T-helper 1 cell treated with Interleukin-12 subunit alpha and Interleukin-12 subunit beta and Interleukin-4 antibody, amounts not matched to agents 30 μg/mL and 1 μg/mL, for 36 hours (primary cell): Measurements from ENCODE around the gene ADGB.

Source experiments
- H3K27ac Mint-ChIP-seq: one replicate; pipeline ENCODE4 v1.8.0; 2021; ENCODE audit warnings: mild to moderate bottlenecking, mixed read lengths
- H3K27me3 Mint-ChIP-seq: one replicate; pipeline ENCODE4 v1.8.0; 2021; ENCODE audit warnings: low read depth, mixed read lengths
- H3K36me3 Mint-ChIP-seq: one replicate; pipeline ENCODE4 v1.8.0; 2021; ENCODE audit warnings: low read depth, mixed read lengths
- H3K4me1 Mint-ChIP-seq: one replicate; pipeline ENCODE4 v1.8.0; 2021; ENCODE audit warnings: low read depth, mixed read lengths
- H3K4me3 Mint-ChIP-seq: one replicate; pipeline ENCODE4 v1.8.0; 2021; ENCODE audit warnings: mild to moderate bottlenecking, moderate library complexity, mixed read lengths
- H3K9me3 Mint-ChIP-seq: one replicate; pipeline ENCODE4 v1.8.0; 2021; ENCODE audit warnings: mixed read lengths

ADGB gene

DNA sequence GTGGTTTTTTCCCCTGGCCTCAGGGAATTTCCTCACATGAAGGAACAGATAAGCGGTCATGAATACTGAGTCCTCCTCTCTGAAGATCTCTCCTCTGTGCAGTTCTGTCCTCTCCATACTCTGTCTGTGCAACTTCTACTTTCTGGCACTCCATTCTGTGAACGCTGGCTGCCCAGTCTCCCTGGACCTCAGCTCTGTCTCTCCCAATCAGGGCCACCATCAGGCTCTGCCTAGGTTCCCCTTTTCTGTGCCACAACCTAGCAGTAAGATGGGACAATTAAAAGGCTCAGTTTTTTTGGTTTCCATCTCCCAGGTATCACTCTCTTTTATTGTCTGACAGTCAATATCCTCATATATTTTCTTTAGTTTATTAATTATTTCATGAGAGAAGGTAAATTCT is 4.8 kb upstream of the ADGB start:
- Mint-ChIP-seq H3K4me3 (no peak overlapping the region), H3K36me3 (no peaks in the 10 kb centered on the region), H3K27me3 (no peaks in the 10 kb centered on the region), H3K27ac (no peak overlapping the region), H3K4me1 (no peaks in the 10 kb centered on the region), H3K9me3 (no peaks in the 10 kb centered on the region)

DNA sequence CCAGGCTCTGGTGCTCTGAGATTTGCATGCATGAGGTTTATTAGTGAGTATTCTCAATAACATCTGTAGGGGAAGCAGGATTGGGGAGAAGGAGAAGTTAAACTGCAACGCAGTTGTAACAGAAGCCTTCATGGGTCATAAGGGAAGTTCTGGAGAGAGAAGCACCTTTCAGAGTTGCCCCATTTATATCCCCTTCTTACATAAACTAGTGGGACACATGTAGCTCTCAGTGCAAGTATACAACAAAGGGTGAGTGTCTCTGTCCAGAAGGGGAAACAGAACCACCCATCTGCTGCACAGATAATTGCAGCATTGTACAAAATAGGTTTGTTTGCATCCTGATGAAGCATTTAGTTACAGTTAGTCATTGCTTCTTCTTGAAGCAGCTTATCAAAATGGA is 4.3 kb upstream of the ADGB start:
- Mint-ChIP-seq H3K4me3 (no peak overlapping the region), H3K36me3 (no peaks in the 10 kb centered on the region), H3K4me1 (peaks cover 2% of the 10 kb centered on the region), H3K27me3 (no peaks in the 10 kb centered on the region), H3K27ac (no peak overlapping the region), H3K9me3 (no peaks in the 10 kb centered on the region)

DNA sequence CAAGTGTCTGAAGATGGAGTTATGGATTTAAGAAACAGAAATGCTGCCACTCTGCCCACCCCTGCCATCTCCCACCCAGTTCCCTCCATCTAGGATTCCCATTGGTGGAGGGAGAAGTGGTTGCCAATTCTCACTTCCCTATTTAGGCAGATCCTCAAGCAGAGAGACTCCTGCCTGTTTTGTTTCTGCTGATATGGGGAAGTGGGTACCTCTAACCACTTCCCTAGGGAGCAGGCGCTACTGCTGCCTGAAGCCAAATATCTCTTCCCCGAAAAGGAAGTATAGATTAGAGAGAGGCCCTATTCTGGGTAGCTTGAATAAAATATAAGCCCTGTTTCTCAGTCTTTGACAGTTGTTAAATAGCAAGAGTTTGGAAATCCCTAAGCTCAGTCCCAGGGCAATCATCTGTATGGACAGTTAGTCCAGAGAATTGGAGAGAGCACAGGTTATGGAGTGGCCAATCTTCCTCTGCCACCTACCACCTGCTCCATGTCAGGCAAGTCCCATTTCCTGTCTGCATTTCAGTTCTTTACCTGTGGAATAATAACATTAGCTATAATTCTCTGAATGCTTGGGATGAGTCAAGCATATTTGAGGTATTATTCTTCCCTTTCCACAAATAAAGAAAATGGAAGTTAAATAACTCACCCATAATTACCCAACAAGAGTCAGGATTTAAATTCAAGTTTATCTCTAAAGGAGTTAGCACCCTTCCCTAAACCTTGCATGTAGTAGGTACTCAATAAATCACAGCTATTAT is 2.6 kb upstream of the ADGB start:
- Mint-ChIP-seq H3K27me3 (no peaks in the 10 kb centered on the region), H3K27ac (no peak overlapping the region), H3K36me3 (no peaks in the 10 kb centered on the region), H3K4me3 (no peak overlapping the region), H3K9me3 (no peaks in the 10 kb centered on the region), H3K4me1 (peaks cover 2% of the 10 kb centered on the region)

DNA sequence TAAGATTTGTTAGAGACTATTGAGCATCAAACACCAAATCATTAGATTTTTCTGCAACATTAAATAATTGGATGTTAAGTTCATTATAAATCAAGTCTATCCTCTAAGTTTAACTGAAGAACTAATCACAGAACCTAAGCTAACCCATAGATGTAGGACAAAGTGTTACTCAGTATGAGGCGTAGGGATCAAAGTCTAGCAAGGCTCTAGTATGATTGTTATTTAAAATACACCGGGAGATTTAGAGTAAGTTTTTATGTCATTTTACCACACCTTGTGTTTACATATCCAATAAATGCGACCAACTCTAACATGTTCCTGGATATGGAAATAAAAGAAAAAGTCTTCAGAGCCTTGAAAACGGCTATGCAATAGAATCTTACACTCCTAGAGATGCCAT is 2.6 kb downstream of the ADGB start:
- Mint-ChIP-seq H3K9me3 (no peaks in the 10 kb centered on the region), H3K36me3 (no peaks in the 10 kb centered on the region), H3K27ac (no peak overlapping the region), H3K4me3 (no peak overlapping the region), H3K4me1 (peaks cover 2% of the 10 kb centered on the region), H3K27me3 (no peaks in the 10 kb centered on the region)

DNA sequence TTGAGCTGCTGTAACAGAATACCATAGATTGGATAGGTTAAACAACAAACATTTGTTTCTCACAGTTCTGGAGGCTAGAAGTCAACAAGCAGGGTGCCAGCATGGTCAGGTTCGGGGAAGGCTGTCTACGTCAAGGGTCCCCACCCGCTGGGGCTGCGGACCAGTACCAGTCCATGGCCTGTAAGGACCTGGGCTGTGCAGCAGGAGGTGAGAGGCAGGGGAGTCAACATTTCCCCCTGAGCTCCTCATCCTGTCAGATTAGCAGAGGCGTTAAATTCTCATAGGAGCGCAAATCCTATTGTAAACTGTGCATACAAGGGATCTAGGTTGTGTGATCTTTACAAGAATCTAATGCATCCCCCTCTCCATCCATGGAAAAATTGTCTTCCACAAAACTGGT is 3.8 kb downstream of the ADGB start:
- H3K9me3 Mint-ChIP-seq, result no peaks in the 10 kb centered on the region
- H3K4me3 Mint-ChIP-seq, result no peak overlapping the region
- H3K36me3 Mint-ChIP-seq, result no peaks in the 10 kb centered on the region
- H3K27me3 Mint-ChIP-seq, result no peaks in the 10 kb centered on the region
- H3K4me1 Mint-ChIP-seq, result peaks cover 2% of the 10 kb centered on the region
- no peak overlapping the region for H3K27ac Mint-ChIP-seq

DNA sequence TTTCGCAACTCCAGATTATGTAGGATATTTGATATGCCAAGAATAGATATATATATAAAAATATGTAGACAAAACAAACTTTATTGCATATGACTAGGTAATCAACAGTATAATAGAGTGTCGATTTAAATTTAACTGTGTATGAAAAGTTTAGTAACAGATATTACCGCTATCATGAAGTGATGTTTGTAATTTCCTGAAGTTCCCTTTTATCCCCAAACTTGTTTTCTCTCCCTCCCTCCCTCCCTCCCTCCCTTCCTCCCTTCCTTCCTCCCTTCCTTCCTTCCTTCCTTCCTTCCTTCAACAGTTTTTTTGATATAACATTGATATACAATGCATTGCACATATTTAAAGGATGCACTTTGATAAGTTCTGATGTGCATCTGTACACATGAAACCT is 15.2 kb downstream of the ADGB start:
- Mint-ChIP-seq H3K27me3 (no peaks in the 10 kb centered on the region), H3K4me3 (no peak overlapping the region), H3K9me3 (no peaks in the 10 kb centered on the region), H3K27ac (no peak overlapping the region), H3K36me3 (no peaks in the 10 kb centered on the region), H3K4me1 (no peaks in the 10 kb centered on the region)

DNA sequence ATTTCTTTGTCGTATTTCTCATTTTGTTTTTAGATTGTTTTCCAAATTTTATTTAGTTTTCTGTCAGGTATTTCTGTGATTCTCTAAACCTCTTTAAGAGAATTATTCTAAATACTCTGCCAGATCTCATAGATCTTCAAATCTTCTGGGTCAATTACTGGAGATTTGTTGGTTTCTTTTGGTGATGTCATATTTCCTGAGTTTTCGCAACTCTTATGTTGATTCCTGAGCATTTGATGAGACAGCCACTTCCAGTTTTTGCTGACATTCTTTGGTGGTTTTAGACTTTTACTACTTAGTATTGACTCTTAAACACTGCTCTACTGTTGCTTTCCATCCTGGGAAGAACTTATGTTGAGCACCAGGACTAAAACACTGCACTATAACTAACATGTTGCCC is 21.9 kb downstream of the ADGB start:
- H3K27ac Mint-ChIP-seq, result no peak overlapping the region
- no peaks in the 10 kb centered on the region for H3K4me1 Mint-ChIP-seq
- H3K9me3 Mint-ChIP-seq, result no peaks in the 10 kb centered on the region
- H3K36me3 Mint-ChIP-seq, result no peaks in the 10 kb centered on the region
- H3K27me3 Mint-ChIP-seq, result no peaks in the 10 kb centered on the region
- H3K4me3 Mint-ChIP-seq, result no peak overlapping the region

DNA sequence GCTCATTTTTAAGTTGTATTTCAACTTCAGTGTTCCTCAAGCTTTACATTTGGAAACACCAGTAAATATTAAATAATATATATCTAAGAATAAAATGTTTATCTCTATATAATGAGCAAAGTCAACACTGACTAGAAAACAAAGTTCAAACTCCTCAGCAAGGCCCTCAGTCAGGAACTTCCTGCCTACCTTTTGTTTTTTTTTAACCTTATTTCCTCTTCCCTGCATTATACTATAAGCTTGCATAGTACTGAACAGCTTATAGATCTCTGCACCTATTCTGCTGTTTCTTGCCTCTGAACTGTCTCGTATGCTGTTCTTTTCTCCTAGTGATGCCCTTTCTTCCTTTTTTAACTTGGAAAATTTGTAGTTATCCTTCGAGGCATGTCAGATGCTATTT is 29.6 kb downstream of the ADGB start:
- no peaks in the 10 kb centered on the region for H3K9me3 Mint-ChIP-seq
- H3K4me3 Mint-ChIP-seq, result no peak overlapping the region
- no peaks in the 10 kb centered on the region for H3K36me3 Mint-ChIP-seq
- H3K27me3 Mint-ChIP-seq, result no peaks in the 10 kb centered on the region
- H3K27ac Mint-ChIP-seq, result no peak overlapping the region
- H3K4me1 Mint-ChIP-seq, result no peaks in the 10 kb centered on the region

DNA sequence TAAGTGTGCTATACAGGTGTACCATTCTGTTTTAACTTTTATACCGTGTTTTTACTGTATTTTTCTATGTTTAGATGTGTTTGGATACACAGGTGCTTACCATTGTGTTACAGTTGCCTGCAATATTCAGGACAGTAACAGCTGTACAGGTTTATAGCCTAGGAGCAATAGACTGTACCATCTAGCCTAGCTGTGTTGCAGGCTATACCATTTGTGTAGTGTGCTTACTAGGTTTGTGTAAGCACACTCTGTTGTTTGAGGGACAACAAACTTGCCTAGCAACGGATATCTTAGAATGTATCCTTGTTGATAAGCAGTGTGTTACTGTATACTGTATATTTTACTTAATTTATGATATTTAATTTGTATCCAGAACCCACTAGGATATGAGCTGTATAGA is 35.2 kb downstream of the ADGB start:
- Mint-ChIP-seq H3K4me3 (no peak overlapping the region), H3K4me1 (no peaks in the 10 kb centered on the region), H3K36me3 (no peaks in the 10 kb centered on the region), H3K27ac (no peak overlapping the region), H3K9me3 (no peaks in the 10 kb centered on the region), H3K27me3 (no peaks in the 10 kb centered on the region)

DNA sequence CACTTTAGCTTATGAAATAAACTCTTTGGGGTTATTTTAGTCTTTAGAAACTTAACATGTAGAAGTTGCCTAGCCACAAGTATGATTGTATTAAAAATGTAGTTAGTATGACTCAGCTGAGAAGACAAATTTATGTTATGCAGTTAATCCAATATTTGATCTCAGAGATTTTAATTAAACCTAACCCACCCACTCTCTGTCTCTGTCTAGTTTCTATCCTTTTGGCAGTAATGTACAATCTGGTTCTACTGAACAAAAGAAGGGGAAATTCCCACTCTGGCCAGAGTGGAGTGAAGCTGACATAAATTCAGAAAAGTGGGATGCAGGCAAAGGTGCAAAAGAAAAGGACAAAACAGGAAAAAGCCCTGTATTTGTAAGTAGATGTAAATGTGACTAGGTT is 36.4 kb downstream of the ADGB start:
- no peaks in the 10 kb centered on the region for H3K27me3 Mint-ChIP-seq
- no peaks in the 10 kb centered on the region for H3K4me1 Mint-ChIP-seq
- no peak overlapping the region for H3K4me3 Mint-ChIP-seq
- no peak overlapping the region for H3K27ac Mint-ChIP-seq
- no peaks in the 10 kb centered on the region for H3K36me3 Mint-ChIP-seq
- no peaks in the 10 kb centered on the region for H3K9me3 Mint-ChIP-seq

DNA sequence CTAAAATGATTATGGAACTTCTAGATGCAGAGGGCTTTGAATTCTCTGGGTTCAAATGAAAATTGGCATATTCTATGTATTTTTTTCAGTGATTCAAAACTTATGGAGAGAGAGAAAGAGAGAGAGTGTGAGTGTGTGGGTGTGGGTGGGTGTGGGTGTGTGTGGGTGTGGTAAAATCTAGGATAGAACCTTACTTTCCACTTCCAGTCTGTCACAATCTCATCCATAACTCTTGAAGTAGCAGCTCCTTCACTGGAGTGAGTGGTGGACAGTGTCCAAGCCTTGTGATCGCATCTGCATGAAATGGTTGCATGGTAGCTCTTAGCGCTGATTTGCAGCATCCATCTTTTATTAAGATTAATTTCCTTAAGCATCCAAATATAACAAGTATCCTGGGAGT is 37.7 kb downstream of the ADGB start:
- Mint-ChIP-seq H3K9me3 (no peaks in the 10 kb centered on the region), H3K4me3 (no peak overlapping the region), H3K27ac (no peak overlapping the region), H3K4me1 (no peaks in the 10 kb centered on the region), H3K36me3 (no peaks in the 10 kb centered on the region), H3K27me3 (no peaks in the 10 kb centered on the region)

DNA sequence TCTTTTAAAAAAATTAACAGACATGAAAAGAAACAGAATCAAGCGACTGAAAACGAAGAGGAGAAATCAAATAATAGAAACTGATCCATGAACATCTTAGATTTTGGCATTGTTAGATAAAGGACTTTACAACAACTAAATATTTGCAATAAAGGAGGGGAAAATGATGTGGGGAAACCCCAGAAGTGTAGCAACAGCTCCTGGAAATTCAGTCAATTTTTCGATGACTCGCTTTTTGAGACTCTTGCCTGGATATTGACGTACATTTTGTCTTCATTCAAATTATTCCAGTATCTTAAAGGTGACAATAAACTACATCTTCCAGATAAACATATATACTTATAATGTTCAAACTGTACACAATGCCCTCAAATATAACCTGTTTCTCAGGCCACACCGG is 44.1 kb downstream of the ADGB start:
- Mint-ChIP-seq H3K4me1 (no peaks in the 10 kb centered on the region), H3K36me3 (no peaks in the 10 kb centered on the region), H3K27me3 (no peaks in the 10 kb centered on the region), H3K4me3 (no peak overlapping the region), H3K9me3 (no peaks in the 10 kb centered on the region), H3K27ac (no peak overlapping the region)

DNA sequence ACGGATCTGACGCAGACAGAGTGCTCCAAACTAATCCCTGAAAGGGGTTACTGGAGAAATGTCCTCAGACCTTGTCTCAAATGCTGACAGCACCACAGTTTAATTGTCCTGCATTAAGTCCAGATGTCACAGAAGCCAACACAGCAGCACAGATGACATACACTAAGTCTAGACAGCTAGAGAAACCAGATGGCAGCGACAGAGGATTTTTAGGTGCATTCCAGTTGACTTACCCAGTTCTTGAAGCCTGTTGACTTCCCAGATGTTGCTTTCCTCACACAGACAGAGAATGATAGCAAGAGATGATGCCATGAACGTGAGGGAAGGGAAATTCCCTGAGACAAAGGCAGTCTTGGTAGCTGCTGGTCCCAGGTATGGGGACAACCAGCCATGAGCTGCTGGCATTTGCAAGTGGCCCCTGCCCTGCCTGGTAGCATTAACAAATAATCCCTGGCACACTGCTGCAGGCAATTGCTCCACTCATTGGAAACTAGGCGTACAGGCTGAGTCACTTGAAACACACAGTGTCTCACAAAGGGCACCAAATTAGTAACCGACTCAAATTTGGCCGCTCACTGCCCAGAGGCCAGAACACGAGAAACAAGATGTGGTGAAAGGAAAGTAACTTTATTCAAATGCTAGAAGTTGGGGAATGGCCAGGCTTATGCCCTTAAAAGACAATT is 52.2 kb downstream of the ADGB start:
- Mint-ChIP-seq H3K4me3 (no peak overlapping the region), H3K27me3 (no peaks in the 10 kb centered on the region), H3K27ac (no peak overlapping the region), H3K9me3 (no peaks in the 10 kb centered on the region), H3K36me3 (no peaks in the 10 kb centered on the region), H3K4me1 (no peaks in the 10 kb centered on the region)

DNA sequence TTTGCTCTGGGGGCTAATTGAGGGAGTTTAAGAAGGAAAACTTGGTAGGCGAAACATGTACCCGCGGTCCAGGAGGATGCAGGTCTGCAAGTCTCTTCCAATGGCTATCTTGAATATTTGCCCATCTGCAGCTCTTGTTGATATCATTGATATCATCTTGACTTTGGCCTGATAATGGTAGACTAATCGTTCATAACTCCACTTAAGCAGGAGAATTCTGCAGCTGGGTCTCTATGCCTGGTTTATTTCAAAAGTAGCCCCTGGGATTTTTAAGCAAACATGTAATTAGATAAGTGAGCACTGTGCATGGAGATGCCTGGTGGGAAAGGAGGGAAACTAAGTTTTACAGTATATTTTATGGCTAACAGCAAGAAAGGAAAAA is 52.7 kb downstream of the ADGB start:
- H3K36me3 Mint-ChIP-seq, result no peaks in the 10 kb centered on the region
- no peaks in the 10 kb centered on the region for H3K27me3 Mint-ChIP-seq
- no peaks in the 10 kb centered on the region for H3K4me1 Mint-ChIP-seq
- H3K27ac Mint-ChIP-seq, result no peak overlapping the region
- H3K4me3 Mint-ChIP-seq, result no peak overlapping the region
- no peaks in the 10 kb centered on the region for H3K9me3 Mint-ChIP-seq

DNA sequence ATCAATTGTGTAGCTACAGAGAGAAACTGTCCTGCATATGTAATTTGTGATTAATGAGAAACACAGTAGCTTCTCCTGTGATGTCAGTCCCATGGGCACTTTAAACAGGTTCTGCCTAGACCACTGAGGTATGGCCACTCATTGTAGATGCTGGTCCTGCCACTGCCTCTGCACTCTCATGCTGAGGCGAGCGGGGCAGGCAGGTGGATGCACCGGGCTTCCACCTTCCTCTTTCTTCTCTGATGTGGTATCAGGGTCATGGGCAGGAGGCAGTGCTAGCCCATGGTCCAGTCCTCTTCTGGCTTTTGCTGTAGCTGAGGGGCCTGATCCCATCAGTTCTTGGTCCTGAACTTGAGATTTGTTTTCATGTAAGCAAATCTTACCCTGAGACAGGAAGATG is 58.7 kb downstream of the ADGB start:
- Mint-ChIP-seq H3K9me3 (no peaks in the 10 kb centered on the region), H3K4me1 (no peaks in the 10 kb centered on the region), H3K27me3 (no peaks in the 10 kb centered on the region), H3K36me3 (no peaks in the 10 kb centered on the region), H3K27ac (no peak overlapping the region), H3K4me3 (no peak overlapping the region)
